ENCODE measurements around the gene EPB41L5.
"Not testable (repeated sequence)": the region's sequence is repeated elsewhere in the genome, so short reads cannot be mapped to it uniquely, and the experiment has no call there.

The EPB41L5 gene

GRCh38 chr2:120141300-120142069 lies 128.6 kb downstream of the EPB41L5 start:
- no peak for DNase-seq (ENCODE audit: low read depth in 2 of 2)

- DNase-seq (ENCODE audit: low read depth in 2 of 2): no peak
Measured at GRCh38 chr2:120142528-120143219, 129.8 kb downstream of the EPB41L5 start.

GRCh38 chr2:120148229-120148628 lies 135.4 kb downstream of the EPB41L5 start:
- no peak for DNase-seq (ENCODE audit: low read depth in 2 of 2)

DNA sequence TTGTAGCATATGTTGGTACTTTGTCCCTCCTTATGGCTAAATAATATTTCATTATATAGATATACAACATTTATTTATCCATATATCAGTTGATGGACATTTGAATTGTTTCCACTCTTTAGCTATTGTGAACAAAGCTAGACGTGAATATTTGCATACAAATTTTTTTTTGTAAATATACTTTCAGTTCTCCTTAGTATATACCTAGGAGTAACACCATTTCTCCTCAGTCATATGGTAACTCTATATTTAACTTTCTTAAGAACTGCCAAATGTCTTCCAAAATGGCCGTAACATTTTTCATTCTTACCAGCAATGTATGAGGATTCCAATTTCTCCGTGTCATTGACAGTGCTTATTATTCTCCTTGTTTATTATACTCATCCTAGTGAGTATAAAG lies 135.8 kb downstream of the EPB41L5 start:
- no peak for DNase-seq (ENCODE audit: low read depth in 2 of 2)

GRCh38 chr2:120149406-120149805 lies 136.5 kb downstream of the EPB41L5 start:
- DNase-seq (ENCODE audit: low read depth in 2 of 2): no peak

DNA sequence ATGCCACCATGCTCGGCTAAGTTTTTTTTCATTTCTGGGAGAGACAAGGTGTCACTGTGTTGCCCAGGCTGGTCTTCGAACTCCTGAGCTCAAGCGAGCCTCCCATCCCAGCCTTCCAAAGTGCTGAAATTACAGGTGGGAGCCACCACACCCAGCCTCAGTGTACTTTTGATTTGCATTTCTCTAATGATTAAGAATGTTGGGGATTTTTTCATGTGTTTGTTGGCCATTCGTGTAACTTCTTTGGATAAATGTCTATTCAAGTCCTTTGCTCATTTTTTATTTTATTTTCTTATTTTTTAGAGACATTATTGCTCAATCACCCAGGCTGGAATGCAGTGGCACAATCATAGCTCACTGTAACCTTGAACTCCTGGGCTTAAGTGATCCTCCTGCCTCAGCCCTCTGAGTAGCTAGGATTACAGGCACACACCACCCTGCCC lies 137.2 kb downstream of the EPB41L5 start:
- no peak for DNase-seq (ENCODE audit: low read depth in 2 of 2)

DNA sequence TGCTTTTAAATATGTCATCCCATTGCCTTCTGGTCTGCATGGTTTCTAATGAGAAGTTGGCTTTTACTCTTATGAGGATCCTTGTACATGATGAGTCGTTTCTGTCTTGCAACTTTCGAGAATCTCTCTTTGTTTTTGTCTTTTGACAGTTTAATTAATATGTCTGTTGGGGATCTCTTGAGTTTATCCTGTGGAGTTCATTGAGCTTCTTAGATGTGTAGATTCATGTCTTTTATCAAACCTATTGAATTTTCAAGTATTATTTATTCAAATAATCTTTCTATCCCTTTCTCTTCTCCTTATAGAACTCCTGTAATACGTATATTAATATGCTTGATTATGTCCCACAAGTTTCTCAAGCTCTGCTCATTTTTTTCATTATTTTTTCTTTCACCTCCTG lies 142.4 kb downstream of the EPB41L5 start:
- no peak for DNase-seq (ENCODE audit: low read depth in 2 of 2)

- not testable (repeated sequence) for DNase-seq (ENCODE audit: low read depth in 2 of 2)
Measured at GRCh38 chr2:120158658-120159057, 145.8 kb downstream of the EPB41L5 start.

DNA sequence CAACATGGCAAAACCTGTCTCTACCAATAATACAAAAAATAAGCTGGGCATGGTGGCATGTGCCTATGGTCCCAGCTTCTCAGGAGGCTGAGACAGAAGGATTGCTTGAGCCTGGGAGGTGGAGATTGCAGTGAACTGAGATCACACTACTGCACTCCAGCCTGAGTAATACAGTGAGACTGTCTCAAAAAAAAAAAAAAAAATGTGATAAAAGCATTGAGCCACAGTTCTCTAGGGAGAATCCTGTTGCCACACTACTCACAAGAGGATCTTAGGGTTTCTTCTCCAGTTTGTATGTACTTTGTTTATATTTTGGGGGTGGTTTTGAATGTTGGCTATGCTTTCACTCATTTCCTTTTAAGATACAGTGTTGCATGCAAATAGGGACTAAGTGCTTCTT lies 148.3 kb downstream of the EPB41L5 start:
- no peak for DNase-seq (ENCODE audit: low read depth in 2 of 2)

DNA sequence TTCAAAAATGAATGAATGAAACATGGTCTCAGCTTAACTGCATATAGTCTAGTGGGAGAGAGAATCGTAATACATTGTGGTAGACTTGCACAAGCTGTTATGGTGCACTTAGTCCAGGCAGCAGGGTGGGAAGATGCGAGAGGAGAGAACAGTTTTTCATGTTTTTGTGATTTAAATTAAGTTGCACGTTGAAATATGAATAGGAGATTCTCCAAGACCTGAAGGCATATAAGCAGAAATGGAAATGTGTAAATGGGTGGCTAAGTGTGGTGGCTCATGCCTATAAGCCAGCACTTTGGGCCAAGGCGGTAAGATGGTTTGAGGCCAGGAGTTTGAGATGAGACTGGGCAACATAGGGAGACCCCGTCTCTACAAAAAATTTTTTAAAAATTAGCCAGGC lies 149.8 kb downstream of the EPB41L5 start:
- DNase-seq (ENCODE audit: low read depth in 2 of 2): no peak

GRCh38 chr2:120167272-120167671 lies 154.4 kb downstream of the EPB41L5 start:
- DNase-seq (ENCODE audit: low read depth in 2 of 2): no peak

GRCh38 chr2:120169020-120169419 lies 156.1 kb downstream of the EPB41L5 start:
- no peak for DNase-seq (ENCODE audit: low read depth in 2 of 2)

DNA sequence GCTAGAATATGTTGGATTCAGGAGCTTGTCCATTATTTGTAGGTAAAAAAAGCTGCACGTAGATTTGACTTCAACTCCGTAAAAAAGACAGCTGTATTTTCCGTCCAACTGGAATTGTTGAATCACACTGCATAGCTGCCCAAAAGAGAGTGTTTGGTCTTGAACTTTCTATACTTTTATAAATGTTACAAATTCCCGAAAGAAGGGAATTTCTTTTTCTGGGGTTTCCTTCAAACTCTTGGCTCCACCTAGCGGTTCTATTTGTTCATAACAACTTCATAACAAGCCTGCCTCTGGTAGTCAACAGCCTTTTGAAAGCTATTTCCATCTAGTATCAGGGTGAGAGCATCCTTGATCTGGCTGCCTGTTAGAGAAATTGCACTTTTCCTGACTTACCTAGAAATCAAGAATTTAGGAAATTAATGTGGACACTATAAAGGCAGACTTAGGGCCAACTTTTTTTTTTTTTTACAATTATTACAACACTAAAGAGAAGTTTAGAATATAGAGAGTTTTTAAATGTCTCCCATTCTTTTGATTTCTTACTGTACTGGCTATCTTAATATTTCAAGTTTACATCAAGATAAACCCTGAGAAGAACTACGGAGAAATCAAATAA lies 162.2 kb downstream of the EPB41L5 start:
- peak in 1 of 2 donors; percentile 21 for DNase-seq (ENCODE audit: low read depth in 2 of 2)

- DNase-seq (ENCODE audit: low read depth in 2 of 2): no peak
Measured at GRCh38 chr2:120176526-120176925, 163.6 kb downstream of the EPB41L5 start.

- peak; percentile 64 to 69 for DNase-seq (ENCODE audit: low read depth in 2 of 2)
Measured at GRCh38 chr2:120177001-120177621, 164.2 kb downstream of the EPB41L5 start.

DNA sequence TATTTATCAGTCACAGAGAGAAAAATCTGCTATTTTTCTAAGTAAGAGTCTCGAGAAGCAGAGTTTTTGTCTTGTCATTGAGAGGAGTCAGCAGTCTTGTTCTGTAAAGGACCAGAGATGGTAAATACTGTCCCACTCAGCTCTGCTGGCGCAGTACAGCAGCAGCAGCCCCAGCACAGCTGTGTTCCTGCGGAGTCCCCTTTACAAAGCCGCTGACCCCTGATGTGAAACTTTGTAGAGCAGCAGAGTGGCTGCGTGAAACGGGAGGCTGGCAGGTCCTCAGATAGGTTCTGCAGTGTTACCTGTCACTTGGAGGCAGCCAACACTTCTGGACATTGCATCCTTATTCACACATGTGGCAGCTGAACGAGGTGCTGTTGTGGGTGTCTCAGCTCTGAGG lies 165.1 kb downstream of the EPB41L5 start:
- DNase-seq (ENCODE audit: low read depth in 2 of 2): no peak

DNA sequence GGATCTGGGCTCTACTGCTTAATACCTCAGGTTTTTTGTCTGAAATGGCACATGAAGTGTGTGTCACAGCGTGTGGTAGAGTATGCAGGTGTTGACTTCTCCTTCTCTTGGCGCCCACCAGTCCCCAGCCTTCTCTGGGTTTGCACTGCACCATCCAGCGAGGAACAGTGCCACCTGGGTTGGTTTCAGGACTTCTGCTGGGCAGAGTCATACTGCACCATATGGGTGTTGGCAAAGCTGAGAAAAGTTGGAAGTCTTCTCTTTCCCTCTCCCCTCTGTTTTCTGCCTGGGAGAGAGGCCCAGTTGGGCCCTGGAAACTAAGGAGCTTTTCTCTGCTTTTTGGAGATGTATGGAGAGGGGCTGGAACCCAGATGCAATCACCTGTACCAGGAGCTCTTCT lies 166.5 kb downstream of the EPB41L5 start:
- no peak for DNase-seq (ENCODE audit: low read depth in 2 of 2)

DNA sequence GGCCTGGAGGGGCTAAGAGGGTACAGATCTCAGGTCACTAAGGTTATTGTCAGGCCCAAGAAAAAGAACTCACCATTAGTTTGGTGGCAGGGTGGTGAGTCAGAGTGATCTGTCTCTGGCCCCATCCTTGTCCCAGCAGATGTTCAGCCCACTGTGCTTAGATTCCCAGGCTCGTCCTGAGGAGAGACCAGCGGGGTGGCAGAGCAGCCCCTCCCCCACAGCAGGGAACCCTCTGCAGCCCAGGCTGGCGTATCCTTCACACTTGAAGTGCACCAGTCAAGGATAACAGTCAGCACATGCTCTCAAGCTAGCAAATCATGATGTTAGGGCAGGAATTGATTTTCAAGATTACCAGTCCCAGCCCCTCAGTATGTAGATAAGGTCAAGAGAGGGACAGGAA lies 167.2 kb downstream of the EPB41L5 start:
- no peak for DNase-seq (ENCODE audit: low read depth in 2 of 2)

DNA sequence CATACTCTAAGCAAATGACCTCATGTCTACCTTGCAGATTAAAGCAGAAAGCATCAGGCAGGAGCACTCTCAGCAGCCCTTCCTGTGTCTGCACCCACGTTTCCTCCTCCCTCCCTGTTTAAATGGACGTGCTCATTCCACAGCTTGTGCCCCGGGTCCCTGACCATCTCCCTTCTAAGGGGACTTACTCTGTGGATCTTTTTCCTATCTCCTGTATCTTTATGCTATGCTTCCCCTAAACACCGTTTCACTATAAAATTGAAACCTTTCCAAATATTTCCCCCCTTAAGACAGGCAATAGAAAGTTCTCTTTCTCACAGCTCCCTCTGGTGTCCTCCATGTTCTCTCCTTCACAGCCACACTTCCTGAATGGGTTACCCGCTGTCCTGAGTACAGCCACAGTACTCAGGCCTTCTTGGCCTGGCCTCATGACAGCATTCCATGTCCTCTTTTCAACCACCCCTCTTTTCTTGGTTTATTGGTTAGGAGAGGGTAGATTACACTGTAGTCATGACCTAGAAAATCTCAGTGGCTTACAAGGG lies 169.2 kb downstream of the EPB41L5 start:
- no peak for DNase-seq (ENCODE audit: low read depth in 2 of 2)

- DNase-seq (ENCODE audit: low read depth in 2 of 2): no peak
Measured at GRCh38 chr2:120189189-120189588, 176.3 kb downstream of the EPB41L5 start.

DNA sequence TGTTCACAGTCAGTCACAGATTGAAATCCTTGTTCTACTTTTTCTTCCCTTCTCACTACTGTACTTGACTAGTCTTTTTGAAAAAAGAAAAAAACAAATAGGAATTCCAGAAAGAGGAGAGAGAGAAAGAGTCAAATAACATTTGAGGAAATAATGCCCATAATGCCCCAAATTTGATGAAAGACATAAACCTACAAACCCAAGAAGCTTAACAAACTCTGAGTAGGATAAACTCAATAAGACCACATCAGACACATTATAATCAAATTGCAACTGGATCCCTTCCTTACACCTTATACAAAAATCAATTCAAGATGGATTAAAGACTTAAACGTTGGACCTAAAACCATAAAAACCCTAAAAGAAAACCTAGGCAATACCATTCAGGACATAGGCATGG lies 179.4 kb downstream of the EPB41L5 start:
- DNase-seq (ENCODE audit: low read depth in 2 of 2): no peak

DNA sequence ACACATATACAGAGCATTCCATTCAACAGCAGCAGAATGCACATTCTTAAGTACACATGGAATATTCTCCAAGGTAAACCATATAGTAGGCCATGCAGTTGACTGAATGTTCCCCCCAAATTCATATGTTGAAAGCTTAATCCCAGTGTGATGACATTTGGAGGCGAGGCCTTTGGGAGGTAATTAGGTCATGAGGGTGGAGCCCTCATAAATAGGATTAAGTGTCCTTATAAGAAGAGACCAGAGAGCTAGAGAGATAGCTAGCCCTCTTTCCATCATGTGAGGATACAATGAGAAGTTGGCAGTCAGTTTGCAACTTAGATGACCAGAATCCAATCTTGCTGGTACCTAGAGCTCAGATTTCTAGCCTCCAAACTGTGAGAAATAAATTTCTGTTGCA lies 182.7 kb downstream of the EPB41L5 start:
- no peak for DNase-seq (ENCODE audit: low read depth in 2 of 2)
